Lower leg skin (tissue), 4 donors: Measurements from ENCODE around the gene AGBL1. TPM values are rescaled to one million over a fixed set of nuclear protein-coding genes. Genes with fewer than 3 reads are reported as not detected.

Experiments used
- DNase-seq, 2 donors: peaks; one replicate each; pipeline ENCODE4 v3.0.0-alpha.2; 2019; ENCODE audit warnings: low spot score in 2 of 2
- H3K4me3 ChIP-seq: fragments of 200-600 bp; sonication (generic); 2 replicates; pipeline ENCODE4 v1.5.1; 2017; ENCODE audit warnings: mild to moderate bottlenecking, low read depth; ENCODE audit not compliant: poor library complexity, severe bottlenecking
- POLR2A ChIP-seq, 2 donors: fragments of 450-650 bp; IDR thresholded peaks; one replicate each; pipeline ENCODE4 v1.6.1; 2016 to 2017; ENCODE audit warnings: antibody characterized with exemption in 2 of 2, mild to moderate bottlenecking in 1 of 2, moderate library complexity in 1 of 2
- WGBS, 2 donors: methylation state at CpG; one replicate each; pipeline ENCODE4 v1.1.5; 2018; 5-methylcytosine and 5-hydroxymethylcytosine counted together
- intact Hi-C: fragments of 100-400 bp; cut with DNase I; formaldehyde crosslinking; loops from one replicate; pipeline ENCODE4 v1.15.0; 2023; ENCODE audit warnings: low total_unique reads
- total RNA-seq, 4 donors: library from RNA; depleted of rRNA; stranded (reverse); fragments of >200 nt; gene quantifications; one replicate each; pipeline ENCODE4 v1.1.0, GENCODE V29; 2016
- TF ChIP-seq, protein P1 (sequence below), 3 donors: fragments of 450-650 bp; IDR thresholded peaks; one replicate each; pipeline ENCODE4 v1.5.1; 2016; ENCODE audit warnings: antibody characterized with exemption in 3 of 3, mild to moderate bottlenecking in 3 of 3, moderate library complexity in 2 of 3

The AGBL1 gene
- total RNA-seq, 4 donors from 2014 or later = 0.13 to 0.91 TPM; not detected in 2

DNA sequence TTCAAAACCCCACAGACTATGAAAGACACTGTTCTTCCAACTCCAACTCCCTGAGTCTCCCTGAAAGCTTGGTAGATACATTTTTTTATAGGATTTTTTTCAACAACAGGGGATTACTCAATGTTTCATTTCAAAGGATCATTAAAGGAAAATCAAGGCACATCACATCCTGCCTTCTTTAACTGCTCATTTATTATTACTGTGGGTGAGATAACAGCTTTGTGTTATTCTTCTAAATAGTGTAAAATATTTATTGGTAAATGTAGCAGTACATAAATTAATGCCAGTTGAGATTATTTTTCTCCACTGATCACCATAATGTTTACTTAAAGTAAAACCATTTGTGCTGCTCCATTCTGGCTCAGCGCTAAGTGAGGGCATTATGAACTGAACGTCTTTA, 57.2 kb downstream of the AGBL1 start:
- TF ChIP-seq POLR2A (IDR thresholded peaks at IDR 0.05) = no peak
- TF ChIP-seq, protein P1, sequence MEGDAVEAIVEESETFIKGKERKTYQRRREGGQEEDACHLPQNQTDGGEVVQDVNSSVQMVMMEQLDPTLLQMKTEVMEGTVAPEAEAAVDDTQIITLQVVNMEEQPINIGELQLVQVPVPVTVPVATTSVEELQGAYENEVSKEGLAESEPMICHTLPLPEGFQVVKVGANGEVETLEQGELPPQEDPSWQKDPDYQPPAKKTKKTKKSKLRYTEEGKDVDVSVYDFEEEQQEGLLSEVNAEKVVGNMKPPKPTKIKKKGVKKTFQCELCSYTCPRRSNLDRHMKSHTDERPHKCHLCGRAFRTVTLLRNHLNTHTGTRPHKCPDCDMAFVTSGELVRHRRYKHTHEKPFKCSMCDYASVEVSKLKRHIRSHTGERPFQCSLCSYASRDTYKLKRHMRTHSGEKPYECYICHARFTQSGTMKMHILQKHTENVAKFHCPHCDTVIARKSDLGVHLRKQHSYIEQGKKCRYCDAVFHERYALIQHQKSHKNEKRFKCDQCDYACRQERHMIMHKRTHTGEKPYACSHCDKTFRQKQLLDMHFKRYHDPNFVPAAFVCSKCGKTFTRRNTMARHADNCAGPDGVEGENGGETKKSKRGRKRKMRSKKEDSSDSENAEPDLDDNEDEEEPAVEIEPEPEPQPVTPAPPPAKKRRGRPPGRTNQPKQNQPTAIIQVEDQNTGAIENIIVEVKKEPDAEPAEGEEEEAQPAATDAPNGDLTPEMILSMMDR (IDR thresholded peaks at IDR 0.05) = no peak
- 65 to 74% methylated on average over 2 of the region's 2 CpGs for WGBS, 2 donors
- no peak overlapping the region for H3K4me3 ChIP-seq
- no peak for DNase-seq
- intact Hi-C loops = no loop called here

DNA sequence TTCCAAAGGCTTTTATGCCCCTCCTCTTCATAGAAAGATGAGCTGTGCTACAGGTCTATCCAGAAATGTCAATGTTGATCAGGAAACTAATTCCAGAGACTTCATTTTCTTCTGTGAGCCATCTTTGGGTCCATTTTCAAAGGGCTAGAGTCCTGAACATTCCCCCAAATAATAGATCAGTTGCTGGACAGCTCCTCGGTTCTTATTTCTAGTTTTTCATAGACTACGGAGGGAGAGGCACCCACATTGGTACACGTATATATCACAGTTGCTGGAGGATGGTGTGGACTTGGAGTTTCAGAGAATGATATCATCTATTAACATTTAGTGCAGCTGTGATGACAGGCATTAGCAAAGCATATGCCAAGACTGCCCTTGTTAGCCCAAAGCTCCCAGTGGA, 59.1 kb downstream of the AGBL1 start:
- whole genome bisulfite sequencing, 2 donors = 54 to 80% methylated on average over 3 of the region's 3 CpGs
- H3K4me3 ChIP-seq = no peak overlapping the region
- DNase-seq = no peak
- TF ChIP-seq, protein P1 (IDR thresholded peaks at IDR 0.05) = no peak
- no peak for TF ChIP-seq POLR2A (IDR thresholded peaks at IDR 0.05)
- intact Hi-C loops = no loop called here

DNA sequence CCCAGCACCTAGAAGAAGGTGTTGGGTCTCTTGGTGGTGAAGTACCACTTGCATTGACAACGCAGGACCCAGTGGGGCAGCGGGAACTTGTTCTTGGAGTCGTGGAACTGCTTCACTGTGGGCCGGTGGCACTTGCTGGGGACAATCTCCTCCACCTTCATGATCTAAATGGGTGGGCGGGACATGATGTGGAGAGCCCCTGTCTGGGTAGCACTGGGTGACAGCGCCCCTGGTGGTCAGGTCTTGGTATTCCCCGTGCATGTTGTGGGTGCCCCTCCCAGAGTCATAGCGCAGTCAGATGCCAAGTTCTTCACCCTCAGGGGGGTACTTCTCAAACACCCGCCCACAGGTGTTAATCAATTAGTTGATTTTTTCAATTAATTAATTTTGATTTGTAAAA, 60.2 kb downstream of the AGBL1 start:
- intact Hi-C loops = no loop called here
- DNase-seq = no peak
- no peak overlapping the region for H3K4me3 ChIP-seq
- TF ChIP-seq, protein P1 (IDR thresholded peaks at IDR 0.05) = no peak
- 64 to 71% methylated on average over 9 of the region's 9 CpGs for WGBS, 2 donors

DNA sequence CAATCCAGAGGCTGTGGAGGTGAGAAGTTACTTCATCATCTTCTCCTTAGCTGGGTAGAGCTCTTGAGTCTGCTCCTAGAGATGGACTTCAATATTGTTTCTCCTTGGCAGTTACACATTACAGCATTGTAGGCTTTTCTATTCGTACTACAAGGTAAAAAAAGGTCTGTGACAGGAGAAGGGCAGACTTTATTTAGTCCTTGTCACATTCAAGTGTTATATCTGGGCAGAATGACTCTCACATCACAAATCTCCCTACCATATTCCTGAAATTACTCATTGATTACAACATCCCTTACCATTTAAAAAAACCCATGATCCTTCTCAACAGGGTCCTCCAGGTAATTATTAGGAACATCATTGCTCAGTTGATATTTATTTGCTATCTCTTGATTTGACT, 75.0 kb downstream of the AGBL1 start:
- intact Hi-C loops = no loop called here
- no peak for DNase-seq
- 50 to 52% methylated on average over 1 of the region's 1 CpG for WGBS, 2 donors
- no peak overlapping the region for H3K4me3 ChIP-seq
- TF ChIP-seq, protein P1 (IDR thresholded peaks at IDR 0.05) = no peak
- TF ChIP-seq POLR2A (IDR thresholded peaks at IDR 0.05) = no peak

DNA sequence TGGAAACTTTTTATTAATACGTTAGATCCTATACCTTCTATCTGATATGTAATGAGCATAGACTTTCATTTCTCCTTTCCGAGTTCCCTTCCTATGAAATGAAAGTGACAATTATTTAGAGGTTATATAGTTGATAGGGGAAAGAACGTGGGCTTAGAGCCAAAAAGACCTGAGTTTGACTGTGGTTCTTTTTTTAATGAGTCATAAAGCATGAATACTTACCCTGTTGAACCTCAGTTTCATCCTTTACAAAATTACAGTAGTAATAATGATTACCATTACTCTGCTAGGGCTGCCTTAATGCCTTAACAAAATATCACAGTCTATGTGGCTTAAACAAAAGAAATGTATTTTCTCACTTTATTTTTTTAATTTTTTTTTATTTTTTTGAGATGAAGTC, 75.9 kb downstream of the AGBL1 start:
- no peak for TF ChIP-seq POLR2A (IDR thresholded peaks at IDR 0.05)
- TF ChIP-seq, protein P1 (IDR thresholded peaks at IDR 0.05) = no peak
- 64% methylated on average over 3 of the region's 3 CpGs for WGBS, 2 donors
- no peak overlapping the region for H3K4me3 ChIP-seq
- DNase-seq = no peak
- intact Hi-C loops = no loop called here

DNA sequence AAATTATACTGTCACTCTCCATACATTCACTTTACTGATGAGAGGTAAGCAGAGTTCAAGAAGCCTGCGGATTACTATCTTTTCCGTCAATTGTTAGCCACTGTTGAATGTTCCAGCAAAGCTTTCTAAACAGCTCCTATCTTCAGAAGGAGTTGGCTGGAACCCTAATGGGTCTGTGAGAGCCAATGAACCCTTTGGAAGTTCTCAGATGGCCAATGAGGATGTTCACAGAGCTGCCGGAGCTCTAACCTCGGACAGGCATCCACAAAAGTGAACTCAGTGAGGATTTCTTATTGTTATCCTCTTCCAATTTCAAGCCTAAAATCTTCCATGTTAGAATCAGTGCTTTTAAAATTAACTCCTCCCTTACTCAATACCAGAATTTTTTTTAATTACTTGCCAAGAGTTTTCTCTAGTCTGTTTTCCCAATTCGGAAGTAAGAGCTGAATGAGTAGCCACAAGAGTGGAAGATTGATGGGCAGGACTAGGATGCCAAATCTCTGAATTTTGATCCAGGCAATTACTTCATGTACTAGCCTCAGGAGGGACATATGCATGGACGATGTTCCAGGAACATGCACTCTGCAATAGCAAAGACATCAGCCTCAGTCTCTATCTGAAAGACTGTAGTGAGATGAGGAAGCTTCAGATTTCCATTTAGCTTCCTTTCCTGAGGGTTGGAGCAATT, 78.1 kb downstream of the AGBL1 start:
- WGBS, 2 donors = 80 to 82% methylated on average over 6 of the region's 6 CpGs
- no peak for DNase-seq

More for the DNA sequence above, 78.1 kb downstream of the AGBL1 start:
- no peak overlapping the region for H3K4me3 ChIP-seq
- intact Hi-C loops = no loop called here
- TF ChIP-seq, protein P1 (IDR thresholded peaks at IDR 0.05) = no peak
- TF ChIP-seq POLR2A (IDR thresholded peaks at IDR 0.05) = no peak
